ENCODE measurements around the gene GAPT.

DNA sequence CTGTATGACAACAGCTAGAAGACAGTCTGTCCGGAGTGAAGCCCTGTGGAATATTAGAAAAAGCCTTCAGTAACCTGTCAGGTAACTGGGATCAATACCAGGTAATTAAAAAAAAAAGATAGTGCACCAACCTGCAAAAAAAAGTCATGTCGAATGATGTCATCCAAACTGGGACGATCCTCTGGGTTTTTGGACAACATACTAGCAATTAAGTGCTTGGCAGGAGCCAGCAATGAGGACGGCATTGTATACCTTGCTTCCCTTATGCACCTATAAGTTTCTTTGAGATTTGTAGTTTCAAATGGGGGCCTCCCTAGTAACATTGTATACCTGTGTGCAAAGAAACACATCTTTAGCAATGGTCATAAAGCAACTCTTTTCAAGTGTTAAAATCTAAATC is 34.2 kb upstream of the GAPT start:
- TF ChIP-seq, protein P1, sequence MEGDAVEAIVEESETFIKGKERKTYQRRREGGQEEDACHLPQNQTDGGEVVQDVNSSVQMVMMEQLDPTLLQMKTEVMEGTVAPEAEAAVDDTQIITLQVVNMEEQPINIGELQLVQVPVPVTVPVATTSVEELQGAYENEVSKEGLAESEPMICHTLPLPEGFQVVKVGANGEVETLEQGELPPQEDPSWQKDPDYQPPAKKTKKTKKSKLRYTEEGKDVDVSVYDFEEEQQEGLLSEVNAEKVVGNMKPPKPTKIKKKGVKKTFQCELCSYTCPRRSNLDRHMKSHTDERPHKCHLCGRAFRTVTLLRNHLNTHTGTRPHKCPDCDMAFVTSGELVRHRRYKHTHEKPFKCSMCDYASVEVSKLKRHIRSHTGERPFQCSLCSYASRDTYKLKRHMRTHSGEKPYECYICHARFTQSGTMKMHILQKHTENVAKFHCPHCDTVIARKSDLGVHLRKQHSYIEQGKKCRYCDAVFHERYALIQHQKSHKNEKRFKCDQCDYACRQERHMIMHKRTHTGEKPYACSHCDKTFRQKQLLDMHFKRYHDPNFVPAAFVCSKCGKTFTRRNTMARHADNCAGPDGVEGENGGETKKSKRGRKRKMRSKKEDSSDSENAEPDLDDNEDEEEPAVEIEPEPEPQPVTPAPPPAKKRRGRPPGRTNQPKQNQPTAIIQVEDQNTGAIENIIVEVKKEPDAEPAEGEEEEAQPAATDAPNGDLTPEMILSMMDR (IDR thresholded peaks at IDR 0.05; ENCODE audit: insufficient read depth, low read length, poor library complexity, severe bottlenecking), result no peak
- no peak for TF ChIP-seq EZH2phosphoT487 (conservative IDR thresholded peaks at IDR 0.05; ENCODE audit: low read length)
